ENCODE data around the gene SHB. TPM values are rescaled to one million over a fixed set of nuclear protein-coding genes. Genes with fewer than 3 reads are reported as not detected.

The SHB gene
- total and polyA plus RNA-seq, 2 donors (not counting 1 experiment from before 2014, with no cell fraction given) = 9.9 to 13.9 TPM

GRCh38 chr9:38057416-38058195, 11.4 kb downstream of the SHB start:
- Histone ChIP-seq H3K4me1 (ENCODE audit: control insufficient read depth, extremely low read depth, insufficient read depth, low read length) (peaks cover 6% of the 10 kb centered on the region), H3K79me2 (ENCODE audit: control insufficient read depth, insufficient read depth, low read length) (peaks cover 95% of the 10 kb centered on the region), H3K4me2 (ENCODE audit: extremely low read depth, insufficient read depth, low read length) (no peak overlapping the region), H3K4me3 (replicated peaks in 1 of 4; ENCODE audit: control extremely low read depth in 1 of 4, insufficient read depth in 1 of 4, low read depth in 3 of 4, low read length in 4 of 4) (no peak overlapping the region), H3K36me3 (ENCODE audit: control insufficient read depth, insufficient read depth, low read length) (peaks cover 1% of the 10 kb centered on the region), H3K9ac (ENCODE audit: insufficient read depth, low read length) (no peak overlapping the region), H4K20me1 (ENCODE audit: control insufficient read depth, extremely low read depth, insufficient read depth, low read length) (no peaks in the 10 kb centered on the region), H3K9me3 (ENCODE audit: control insufficient read depth, insufficient read depth, low read depth, low read length) (no peaks in the 10 kb centered on the region), H3K27ac (ENCODE audit: insufficient read depth, low read length) (no peak overlapping the region), H3K27me3 (ENCODE audit: control insufficient read depth, insufficient read depth, low read length) (no peaks in the 10 kb centered on the region), H2AFZ (ENCODE audit: low read length) (no peak overlapping the region)
- no peak for TF ChIP-seq CTCF (conservative IDR thresholded peaks at IDR 0.05 in 1 of 2, IDR thresholded peaks at IDR 0.05 in 1 of 2; ENCODE audit: low read depth in 1 of 2, low read length in 2 of 2)
- TF ChIP-seq EZH2 (IDR thresholded peaks at IDR 0.05; ENCODE audit: low read length, missing control alignments) = no peak
- DNase-seq (ENCODE audit: low read depth in 2 of 2) = no peak

GRCh38 chr9:38054653-38055052, 14.4 kb downstream of the SHB start:
- Histone ChIP-seq H3K27me3 (ENCODE audit: control insufficient read depth, insufficient read depth, low read length) (no peaks in the 10 kb centered on the region), H3K9me3 (ENCODE audit: control insufficient read depth, insufficient read depth, low read depth, low read length) (no peaks in the 10 kb centered on the region), H4K20me1 (ENCODE audit: control insufficient read depth, extremely low read depth, insufficient read depth, low read length) (no peaks in the 10 kb centered on the region), H3K9ac (ENCODE audit: insufficient read depth, low read length) (no peak overlapping the region), H3K27ac (ENCODE audit: insufficient read depth, low read length) (no peak overlapping the region), H3K4me1 (ENCODE audit: control insufficient read depth, extremely low read depth, insufficient read depth, low read length) (peaks cover 2% of the 10 kb centered on the region), H3K4me2 (ENCODE audit: extremely low read depth, insufficient read depth, low read length) (no peak overlapping the region), H2AFZ (ENCODE audit: low read length) (no peak overlapping the region), H3K4me3 (replicated peaks in 1 of 4; ENCODE audit: control extremely low read depth in 1 of 4, insufficient read depth in 1 of 4, low read depth in 3 of 4, low read length in 4 of 4) (no peak overlapping the region), H3K36me3 (ENCODE audit: control insufficient read depth, insufficient read depth, low read length) (peaks cover 1% of the 10 kb centered on the region), H3K79me2 (ENCODE audit: control insufficient read depth, insufficient read depth, low read length) (peaks cover 86% of the 10 kb centered on the region)
- TF ChIP-seq CTCF (conservative IDR thresholded peaks at IDR 0.05 in 1 of 2, IDR thresholded peaks at IDR 0.05 in 1 of 2; ENCODE audit: low read depth in 1 of 2, low read length in 2 of 2) (no peak), EZH2 (IDR thresholded peaks at IDR 0.05; ENCODE audit: low read length, missing control alignments) (no peak)
- DNase-seq (ENCODE audit: low read depth in 2 of 2) = no peak

- Histone ChIP-seq H2AFZ (ENCODE audit: low read length) (no peak overlapping the region), H3K36me3 (ENCODE audit: control insufficient read depth, insufficient read depth, low read length) (peaks cover 1% of the 10 kb centered on the region), H3K9ac (ENCODE audit: insufficient read depth, low read length) (no peak overlapping the region), H3K4me2 (ENCODE audit: extremely low read depth, insufficient read depth, low read length) (no peak overlapping the region), H4K20me1 (ENCODE audit: control insufficient read depth, extremely low read depth, insufficient read depth, low read length) (no peaks in the 10 kb centered on the region), H3K27ac (ENCODE audit: insufficient read depth, low read length) (no peak overlapping the region), H3K27me3 (ENCODE audit: control insufficient read depth, insufficient read depth, low read length) (no peaks in the 10 kb centered on the region), H3K9me3 (ENCODE audit: control insufficient read depth, insufficient read depth, low read depth, low read length) (no peaks in the 10 kb centered on the region), H3K4me3 (replicated peaks in 1 of 4; ENCODE audit: control extremely low read depth in 1 of 4, insufficient read depth in 1 of 4, low read depth in 3 of 4, low read length in 4 of 4) (no peak overlapping the region), H3K79me2 (ENCODE audit: control insufficient read depth, insufficient read depth, low read length) (peaks cover 86% of the 10 kb centered on the region), H3K4me1 (ENCODE audit: control insufficient read depth, extremely low read depth, insufficient read depth, low read length) (peaks cover 2% of the 10 kb centered on the region)
- no peak for DNase-seq (ENCODE audit: low read depth in 2 of 2)
- no peak for TF ChIP-seq EZH2 (IDR thresholded peaks at IDR 0.05; ENCODE audit: low read length, missing control alignments)
These were observed 15.1 kb downstream of the SHB start for GRCh38 chr9:38053697-38054461.
